ENCODE data around the gene MAST2. TPM values are rescaled to one million over a fixed set of nuclear protein-coding genes. Genes with fewer than 3 reads are reported as not detected.
"Not testable (repeated sequence)": the region's sequence is repeated elsewhere in the genome, so short reads cannot be mapped to it uniquely, and the experiment has no call there.

Gene MAST2
- total RNA-seq, 1 donor from 2014 or later: 38.1 TPM

DNA sequence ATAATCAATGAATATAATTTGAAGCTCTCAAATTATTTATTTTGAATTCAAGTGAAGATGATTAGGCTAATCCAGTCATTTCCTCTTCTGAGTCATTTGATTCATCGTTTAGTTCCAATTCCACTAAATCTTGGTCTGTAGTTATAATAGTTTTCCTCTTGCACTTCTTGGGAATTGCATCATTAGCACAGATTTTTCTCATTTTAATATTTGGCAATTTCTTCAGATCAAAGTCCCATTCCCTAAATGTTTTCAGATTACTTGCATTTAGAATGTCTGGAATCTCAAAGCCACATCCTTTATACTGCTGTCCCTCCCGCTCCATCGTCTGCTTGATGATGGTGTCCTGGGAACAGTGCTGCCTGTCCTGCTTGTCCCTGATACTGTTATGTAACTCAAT, 43.5 kb downstream of the MAST2 start:
- H3K27ac Mint-ChIP-seq: no peak overlapping the region
- H3K4me1 Mint-ChIP-seq (ENCODE audit: unreplicated experiment): no peaks in the 10 kb centered on the region
- H3K27me3 Mint-ChIP-seq: no peaks in the 10 kb centered on the region
- peaks cover 15% of the 10 kb centered on the region for H3K9me3 Mint-ChIP-seq
- TF ChIP-seq, protein P1, sequence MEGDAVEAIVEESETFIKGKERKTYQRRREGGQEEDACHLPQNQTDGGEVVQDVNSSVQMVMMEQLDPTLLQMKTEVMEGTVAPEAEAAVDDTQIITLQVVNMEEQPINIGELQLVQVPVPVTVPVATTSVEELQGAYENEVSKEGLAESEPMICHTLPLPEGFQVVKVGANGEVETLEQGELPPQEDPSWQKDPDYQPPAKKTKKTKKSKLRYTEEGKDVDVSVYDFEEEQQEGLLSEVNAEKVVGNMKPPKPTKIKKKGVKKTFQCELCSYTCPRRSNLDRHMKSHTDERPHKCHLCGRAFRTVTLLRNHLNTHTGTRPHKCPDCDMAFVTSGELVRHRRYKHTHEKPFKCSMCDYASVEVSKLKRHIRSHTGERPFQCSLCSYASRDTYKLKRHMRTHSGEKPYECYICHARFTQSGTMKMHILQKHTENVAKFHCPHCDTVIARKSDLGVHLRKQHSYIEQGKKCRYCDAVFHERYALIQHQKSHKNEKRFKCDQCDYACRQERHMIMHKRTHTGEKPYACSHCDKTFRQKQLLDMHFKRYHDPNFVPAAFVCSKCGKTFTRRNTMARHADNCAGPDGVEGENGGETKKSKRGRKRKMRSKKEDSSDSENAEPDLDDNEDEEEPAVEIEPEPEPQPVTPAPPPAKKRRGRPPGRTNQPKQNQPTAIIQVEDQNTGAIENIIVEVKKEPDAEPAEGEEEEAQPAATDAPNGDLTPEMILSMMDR (conservative IDR thresholded peaks at IDR 0.05): no peak
- H3K36me3 Mint-ChIP-seq: peaks cover 20% of the 10 kb centered on the region
- DNase-seq (ENCODE audit: extremely low spot score, unreplicated experiment): no peak
- H3K4me3 Mint-ChIP-seq: no peak overlapping the region

DNA sequence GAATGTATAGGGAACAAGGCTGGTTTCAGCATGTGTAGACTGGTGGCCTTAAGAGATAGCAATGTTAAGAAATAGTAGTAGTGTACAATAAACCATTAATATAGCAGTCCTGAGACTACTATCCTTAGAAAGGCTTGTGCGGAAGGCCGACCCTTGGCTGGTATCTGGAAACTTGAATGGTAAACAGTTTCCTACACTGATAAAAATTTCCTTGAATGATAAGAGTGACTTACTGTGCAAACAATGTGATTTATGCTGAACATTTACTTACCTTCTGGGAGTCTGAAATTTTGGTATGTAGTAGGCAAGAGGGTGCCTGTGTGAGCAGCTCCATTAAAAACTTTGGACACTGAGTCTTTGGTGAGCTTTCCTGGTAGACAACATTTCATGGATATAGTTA, 44.7 kb downstream of the MAST2 start:
- no peak for DNase-seq (ENCODE audit: extremely low spot score, unreplicated experiment)
- H3K4me3 Mint-ChIP-seq: no peak overlapping the region
- H3K4me1 Mint-ChIP-seq (ENCODE audit: unreplicated experiment): no peaks in the 10 kb centered on the region
- TF ChIP-seq, protein P1 (conservative IDR thresholded peaks at IDR 0.05): no peak
- H3K36me3 Mint-ChIP-seq: peaks cover 20% of the 10 kb centered on the region
- no peak overlapping the region for H3K27ac Mint-ChIP-seq
- H3K27me3 Mint-ChIP-seq: no peaks in the 10 kb centered on the region
- peaks cover 15% of the 10 kb centered on the region for H3K9me3 Mint-ChIP-seq

DNA sequence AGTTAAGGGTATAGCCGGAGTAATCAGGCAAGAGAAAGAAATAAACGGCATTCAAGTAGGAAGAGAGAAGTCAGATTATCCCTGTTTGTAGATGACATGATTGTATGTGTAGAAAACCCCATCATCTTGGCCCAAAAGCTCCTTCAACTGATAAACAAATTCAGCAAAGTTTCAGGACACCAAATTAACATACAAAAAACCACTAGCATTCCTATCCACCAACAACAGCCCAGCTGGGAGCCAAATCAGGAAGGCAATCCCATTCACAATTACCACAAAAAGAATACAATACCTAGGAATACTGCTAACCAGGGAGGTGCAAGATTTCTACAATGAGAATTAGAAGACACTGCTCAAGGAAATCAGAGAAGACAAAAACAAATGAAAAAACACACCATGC, 45.3 kb downstream of the MAST2 start:
- no peak for DNase-seq (ENCODE audit: extremely low spot score, unreplicated experiment)
- Mint-ChIP-seq H3K4me1 (ENCODE audit: unreplicated experiment) (no peaks in the 10 kb centered on the region), H3K9me3 (peaks cover 15% of the 10 kb centered on the region), H3K36me3 (peaks cover 20% of the 10 kb centered on the region), H3K4me3 (no peak overlapping the region), H3K27me3 (no peaks in the 10 kb centered on the region), H3K27ac (no peak overlapping the region)
- TF ChIP-seq, protein P1 (conservative IDR thresholded peaks at IDR 0.05): no peak

DNA sequence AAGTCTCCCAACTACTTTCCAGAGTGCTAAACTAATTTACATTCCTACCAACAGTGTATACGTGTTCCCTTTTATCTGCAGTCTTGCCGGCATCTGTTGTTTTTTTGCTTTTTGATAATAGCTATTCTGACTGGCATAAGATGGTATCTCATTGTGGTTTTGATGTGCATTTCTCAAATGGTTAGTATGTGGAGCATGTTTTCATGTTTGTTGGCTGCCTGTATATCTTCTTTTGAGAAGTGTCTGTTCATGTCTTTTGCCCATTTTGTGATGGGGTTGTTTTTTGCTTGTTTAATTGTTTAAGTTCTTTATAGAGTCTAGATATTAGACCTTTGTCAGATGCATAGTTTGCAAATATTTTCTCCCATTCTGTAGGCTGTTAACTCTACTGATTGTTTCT, 46.6 kb downstream of the MAST2 start:
- Mint-ChIP-seq H3K27me3 (no peaks in the 10 kb centered on the region), H3K36me3 (peaks cover 20% of the 10 kb centered on the region), H3K4me1 (ENCODE audit: unreplicated experiment) (no peaks in the 10 kb centered on the region), H3K9me3 (peaks cover 15% of the 10 kb centered on the region), H3K27ac (no peak overlapping the region), H3K4me3 (no peak overlapping the region)
- DNase-seq (ENCODE audit: extremely low spot score, unreplicated experiment): no peak
- TF ChIP-seq, protein P1 (conservative IDR thresholded peaks at IDR 0.05): no peak

DNA sequence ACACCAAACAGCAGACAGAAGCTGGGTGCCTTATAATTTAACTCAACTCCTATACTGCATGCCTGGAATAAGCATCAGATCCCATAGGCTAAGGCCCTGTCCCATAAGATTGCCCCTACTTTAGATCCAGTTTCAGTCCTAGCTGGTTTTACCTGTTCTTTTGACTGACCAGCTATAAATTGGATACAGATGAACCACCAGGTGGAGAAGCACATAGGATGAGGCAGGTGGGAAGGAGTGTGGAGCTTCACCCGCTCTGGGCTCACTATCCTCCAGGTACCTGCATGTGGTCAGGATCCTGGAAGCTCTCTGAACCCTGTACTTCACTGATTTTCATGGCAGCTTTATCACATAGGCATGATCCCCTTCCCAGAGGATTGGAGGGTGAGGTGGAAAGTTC, 51.3 kb downstream of the MAST2 start:
- Mint-ChIP-seq H3K9me3 (peaks cover 14% of the 10 kb centered on the region), H3K36me3 (peaks cover 8% of the 10 kb centered on the region), H3K4me3 (no peak overlapping the region), H3K4me1 (ENCODE audit: unreplicated experiment) (no peaks in the 10 kb centered on the region), H3K27ac (no peak overlapping the region), H3K27me3 (no peaks in the 10 kb centered on the region)
- no peak for DNase-seq (ENCODE audit: extremely low spot score, unreplicated experiment)
- TF ChIP-seq, protein P1 (conservative IDR thresholded peaks at IDR 0.05): no peak

DNA sequence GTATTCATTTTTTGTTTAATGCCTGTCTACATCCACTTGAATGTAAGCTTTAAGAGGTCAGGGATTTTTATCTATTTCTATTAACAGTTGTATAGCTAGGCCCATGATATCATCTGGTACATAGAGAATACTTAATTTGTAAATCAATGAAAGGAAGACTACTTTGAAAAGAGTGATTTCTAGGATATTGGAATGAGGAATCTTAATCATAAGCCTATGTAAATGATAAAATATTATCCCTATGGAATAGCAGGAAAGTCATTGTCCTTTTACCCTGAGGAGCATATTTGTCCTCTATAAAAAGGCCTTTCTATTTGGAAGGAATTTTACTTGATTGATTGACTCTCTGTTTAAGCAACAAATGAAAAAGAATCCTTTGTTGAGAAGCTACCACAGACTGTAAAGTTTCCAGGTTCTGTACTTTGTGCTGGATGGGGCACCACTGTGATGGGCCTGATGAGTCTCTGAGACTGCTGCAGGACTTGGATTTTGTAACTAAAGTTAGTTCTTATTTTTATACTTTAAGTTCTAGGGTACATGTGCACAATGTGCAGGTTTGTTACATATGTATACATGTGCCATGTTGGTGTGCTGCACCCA, 53.8 kb downstream of the MAST2 start:
- Mint-ChIP-seq H3K36me3 (no peaks in the 10 kb centered on the region), H3K4me3 (no peak overlapping the region), H3K9me3 (no peaks in the 10 kb centered on the region), H3K27me3 (no peaks in the 10 kb centered on the region), H3K4me1 (ENCODE audit: unreplicated experiment) (no peaks in the 10 kb centered on the region), H3K27ac (no peak overlapping the region)
- TF ChIP-seq, protein P1 (conservative IDR thresholded peaks at IDR 0.05): no peak
- no peak for DNase-seq (ENCODE audit: extremely low spot score, unreplicated experiment)

DNA sequence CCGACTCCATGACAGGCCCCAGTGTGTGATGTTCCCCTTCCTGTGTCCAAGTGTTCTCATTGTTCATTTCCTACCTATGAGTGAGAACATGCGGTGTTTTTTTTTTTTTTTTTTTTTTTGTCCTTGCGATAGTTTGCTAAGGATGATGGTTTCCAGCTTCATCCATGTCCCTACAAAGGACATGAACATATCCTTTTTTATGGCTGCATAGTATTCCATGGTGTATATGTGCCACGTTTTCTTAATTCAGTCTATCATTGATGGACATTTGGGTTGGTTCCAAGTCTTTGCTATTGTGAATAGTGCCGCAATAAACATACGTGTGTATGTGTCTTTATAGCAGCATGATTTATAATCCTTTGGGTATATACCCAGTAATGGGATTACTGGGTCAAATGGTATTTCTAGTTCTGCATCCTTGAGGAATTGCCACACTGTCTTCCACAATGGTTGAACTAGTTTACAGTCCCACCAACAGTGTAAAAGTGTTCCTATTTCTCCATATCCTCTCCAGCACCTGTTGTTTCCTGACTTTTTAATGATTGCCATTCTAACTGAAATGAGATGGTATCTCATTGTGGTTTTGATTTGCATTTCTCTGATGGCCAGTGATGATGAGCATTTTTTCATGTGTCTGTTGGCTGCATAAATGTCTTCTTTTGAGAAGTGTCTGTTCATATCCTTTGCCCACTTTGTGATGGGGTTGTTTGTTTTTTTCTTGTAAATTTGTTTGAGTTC, 54.5 kb downstream of the MAST2 start:
- not testable (repeated sequence) for H3K27me3 Mint-ChIP-seq; DNase-seq (ENCODE audit: extremely low spot score, unreplicated experiment); H3K4me1 Mint-ChIP-seq (ENCODE audit: unreplicated experiment); H3K36me3 Mint-ChIP-seq; H3K27ac Mint-ChIP-seq; H3K9me3 Mint-ChIP-seq; H3K4me3 Mint-ChIP-seq
